Measurements from ENCODE around the gene LPXN. TPM values are rescaled to one million over a fixed set of nuclear protein-coding genes. Genes with fewer than 3 reads are reported as not detected.

The LPXN gene
- total and polyA plus RNA-seq, 7 donors, result 0.73 to 4.7 (median 2.8) TPM

- intact Hi-C loops (cut with DNase I), result no loop called here
- peaks cover 0 to 7% of the 10 kb centered on the region in 2 donors for H3K36me3 ChIP-seq (ENCODE audit: insufficient read depth in 1 of 2, low read depth in 1 of 2)
- ATAC-seq, result no peak
- no peak overlapping the region for H3K27ac ChIP-seq
- no peak overlapping the region for H3K4me3 ChIP-seq
- 69 to 83% (median 69%) methylated on average over 3 of the region's 3 CpGs for WGBS, 3 donors
- no peaks in the 10 kb centered on the region for H3K27me3 ChIP-seq (ENCODE audit: insufficient read depth in 3 of 3, low read length in 2 of 3)
- DNase-seq, result no peak
- no peaks in the 10 kb centered on the region for H3K9me3 ChIP-seq
- TF ChIP-seq CTCF (IDR thresholded peaks at IDR 0.05), result no peak
- H3K4me1 ChIP-seq, result peaks cover 40% of the 10 kb centered on the region
Observed at GRCh38 chr11:58591659-58592058, 16.0 kb upstream of the LPXN start.

GRCh38 chr11:58586998-58587397 is 11.3 kb upstream of the LPXN start:
- H3K4me1 ChIP-seq, result peaks cover 59% of the 10 kb centered on the region

GRCh38 chr11:58582437-58582836 is 6.8 kb upstream of the LPXN start:
- no peak for ATAC-seq
- intact Hi-C loops (cut with DNase I), result loop anchor here in 1 of 2 donors (5.0 kb wide), 1 partner anchor 35 kb away; no protein-coding TSS in a partner anchor
- no peak for DNase-seq
- TF ChIP-seq CTCF (IDR thresholded peaks at IDR 0.05), result no peak
- H3K27ac ChIP-seq, result no peak overlapping the region
- 89 to 92% (median 91%) methylated on average over 1 of the region's 1 CpG for WGBS, 3 donors
- H3K36me3 ChIP-seq (ENCODE audit: insufficient read depth in 1 of 2, low read depth in 1 of 2), result peaks cover 0 to 16% of the 10 kb centered on the region in 2 donors
- H3K27me3 ChIP-seq (ENCODE audit: insufficient read depth in 3 of 3, low read length in 2 of 3), result no peaks in the 10 kb centered on the region
- H3K4me3 ChIP-seq, result peak overlapping the region; percentile 92
- no peaks in the 10 kb centered on the region for H3K9me3 ChIP-seq
- H3K4me1 ChIP-seq, result peaks cover 63% of the 10 kb centered on the region

More at GRCh38 chr11:58586998-58587397, 11.3 kb upstream of the LPXN start:
- no peak for ATAC-seq
- 86 to 91% (median 91%) methylated on average over 2 of the region's 2 CpGs for WGBS, 3 donors
- no peaks in the 10 kb centered on the region for H3K27me3 ChIP-seq (ENCODE audit: insufficient read depth in 3 of 3, low read length in 2 of 3)
- no peaks in the 10 kb centered on the region for H3K9me3 ChIP-seq
- H3K27ac ChIP-seq, result no peak overlapping the region
- peaks cover 0 to 18% of the 10 kb centered on the region in 2 donors for H3K36me3 ChIP-seq (ENCODE audit: insufficient read depth in 1 of 2, low read depth in 1 of 2)
- TF ChIP-seq CTCF (IDR thresholded peaks at IDR 0.05), result no peak
- no peak overlapping the region for H3K4me3 ChIP-seq
- intact Hi-C loops (cut with DNase I), result no loop called here
- no peak for DNase-seq

- 0 to 7% (median 2%) methylated on average over 2 of the region's 2 CpGs for WGBS, 3 donors
- no peak for TF ChIP-seq CTCF (IDR thresholded peaks at IDR 0.05)
- ATAC-seq, result no peak
- peak overlapping the region; percentile 100 for H3K27ac ChIP-seq
- no peaks in the 10 kb centered on the region for H3K9me3 ChIP-seq
- no peaks in the 10 kb centered on the region for H3K27me3 ChIP-seq (ENCODE audit: insufficient read depth in 3 of 3, low read length in 2 of 3)
- peak overlapping the region; percentile 92 for H3K4me3 ChIP-seq
- peaks cover 0 to 5% of the 10 kb centered on the region in 2 donors for H3K36me3 ChIP-seq (ENCODE audit: insufficient read depth in 1 of 2, low read depth in 1 of 2)
- DNase-seq, result no peak
- intact Hi-C loops (cut with DNase I), result loop anchor here in 1 of 2 donors (5.0 kb wide), 1 partner anchor 37 kb away; no protein-coding TSS in a partner anchor
- peaks cover 68% of the 10 kb centered on the region for H3K4me1 ChIP-seq
Observed at GRCh38 chr11:58580311-58580710, 4.7 kb upstream of the LPXN start.

Data from psoas muscle (tissue), 8 donors.